Measurements from ENCODE around the gene LRP5. TPM values are rescaled to one million over a fixed set of nuclear protein-coding genes. Genes with fewer than 3 reads are reported as not detected.

Gene LRP5
- total and polyA plus RNA-seq, 9 of the 15 experiments (the other 6 are each of a cell fraction or from before 2014, with no cell fraction given): 0.48 to 44.2 (median 13.5) TPM

DNA sequence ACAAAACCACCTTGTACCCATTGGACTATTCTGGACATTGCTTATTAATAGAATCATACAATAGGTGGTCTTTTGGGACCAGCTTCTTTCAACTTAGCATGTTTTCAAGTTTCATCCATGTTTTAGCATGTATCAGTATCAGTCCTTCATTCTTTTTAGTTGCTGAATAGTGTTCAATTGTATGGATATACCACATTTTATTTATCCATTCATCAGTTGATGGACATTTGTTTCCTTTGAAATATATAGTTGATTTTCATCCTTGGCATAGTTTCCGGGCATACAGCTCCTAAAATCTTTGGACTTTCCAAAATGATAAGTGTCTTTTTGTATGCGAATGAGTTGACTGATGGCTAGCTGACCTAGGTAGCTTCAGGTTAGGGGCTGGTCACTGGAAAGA lies 160.4 kb downstream of the LRP5 start:
- no TSS peak for BruUV-seq (replicated peaks)
- peaks cover 53% of the 10 kb centered on the region for H4K20me1 ChIP-seq (replicated peaks; ENCODE audit: control insufficient read depth, insufficient read depth, low read length)
- H3K36me3 ChIP-seq (ENCODE audit: control insufficient read depth, insufficient read depth, low read length): peaks cover 48% of the 10 kb centered on the region
- no peak overlapping the region for H3K4me2 ChIP-seq (ENCODE audit: insufficient read depth, low read length)
- intact Hi-C loops (cut with micrococcal nuclease): no loop called here
- no peak overlapping the region for H2AFZ ChIP-seq (ENCODE audit: low read depth, low read length)
- POLR2A ChIA-PET: interaction anchor here (1.6 to 1.8 kb wide), 3 partner anchors 8 to 11 kb away, joined by 3 to 6 read pairs (median 6); no protein-coding TSS in a partner anchor
- peaks cover 85% of the 10 kb centered on the region for H3K79me2 ChIP-seq (ENCODE audit: control insufficient read depth, insufficient read depth, low read length)
- H3K4me1 ChIP-seq (replicated peaks in 1 of 2; ENCODE audit: control insufficient read depth in 2 of 2, insufficient read depth in 2 of 2, low read length in 2 of 2): peaks cover 17 to 35% of the 10 kb centered on the region in 2 experiments
- DNase-seq (ENCODE audit: extremely low read depth in 1 of 4, low spot score in 3 of 4): no peak
- no peaks in the 10 kb centered on the region for H3K27me3 ChIP-seq (ENCODE audit: control insufficient read depth in 2 of 2, insufficient read depth in 2 of 2, low read length in 2 of 2)
- WGBS (ENCODE audit: insufficient coverage, low coverage, missing lambda C conversion rate): 79% methylated on average over 2 of the region's 2 CpGs
- no peak overlapping the region for H3K27ac ChIP-seq (ENCODE audit: extremely low read depth, low read depth, low read length)
- peaks cover 19% of the 10 kb centered on the region for H3K9me1 ChIP-seq (ENCODE audit: control insufficient read depth, insufficient read depth, low read length)
- FAIRE-seq: no peak
- in situ Hi-C loops (cut with MboI): no loop called here
- no peak overlapping the region for H3K9ac ChIP-seq (ENCODE audit: insufficient read depth in 1 of 2, low read depth in 2 of 2, low read length in 2 of 2)
- TF ChIP-seq AFF1 (IDR thresholded peaks at IDR 0.05; ENCODE audit: low read depth in 1 of 2, partially characterized antibody in 2 of 2) (no peak), NR2F6 (CRISPR knock-in tag; IDR thresholded peaks at IDR 0.05) (no peak), ZNF311 (CRISPR knock-in tag; IDR thresholded peaks at IDR 0.05) (no peak), RFX1 (IDR thresholded peaks at IDR 0.05) (no peak), ZSCAN32 (CRISPR knock-in tag; IDR thresholded peaks at IDR 0.05) (no peak), DDX20 (tag; IDR thresholded peaks at IDR 0.05; ENCODE audit: low read depth) (no peak)
- CTCF ChIA-PET (ENCODE audit: low intra/inter-chr PET ratio): no interaction called here
- H3K9me3 ChIP-seq (replicated peaks; ENCODE audit: control insufficient read depth, insufficient read depth, low read depth, low read length): no peaks in the 10 kb centered on the region; the same call in 1 of the 2 replicates
- H3K4me3 ChIP-seq: no peak overlapping the region
- ATAC-seq: no peak

All from K562 (cell line).